ENCODE measurements around the gene TXNRD1.

GRCh38 chr12:104230304-104231095, 14.9 kb downstream of the TXNRD1 start:
- TF ChIP-seq CTCF (IDR thresholded peaks at IDR 0.05) (no peak), POLR2A (IDR thresholded peaks at IDR 0.05) (no peak), POLR2AphosphoS5 (IDR thresholded peaks at IDR 0.05) (no peak)
